ENCODE data around the gene PTMS. TPM values are rescaled to one million over a fixed set of nuclear protein-coding genes. Genes with fewer than 3 reads are reported as not detected.

The PTMS gene
- total and polyA plus RNA-seq, 2 of the 13 experiments (the other 11 are each of a cell fraction or from before 2014, with no cell fraction given) = 40.5 to 82.4 TPM

- TF ChIP-seq REL (CRISPR knock-in tag; conservative IDR thresholded peaks at IDR 0.05) = 0 out of 2 replicates have a peak, but pooled peaks have one; percentile 56
- no peak for TF ChIP-seq MAFK (conservative IDR thresholded peaks at IDR 0.05 in 1 of 2, IDR thresholded peaks at IDR 0.05 in 1 of 2; ENCODE audit: low read length in 2 of 2)
- TF ChIP-seq JUN (CRISPR knock-in tag; IDR thresholded peaks at IDR 0.05) = no peak
- TF ChIP-seq, protein P1, sequence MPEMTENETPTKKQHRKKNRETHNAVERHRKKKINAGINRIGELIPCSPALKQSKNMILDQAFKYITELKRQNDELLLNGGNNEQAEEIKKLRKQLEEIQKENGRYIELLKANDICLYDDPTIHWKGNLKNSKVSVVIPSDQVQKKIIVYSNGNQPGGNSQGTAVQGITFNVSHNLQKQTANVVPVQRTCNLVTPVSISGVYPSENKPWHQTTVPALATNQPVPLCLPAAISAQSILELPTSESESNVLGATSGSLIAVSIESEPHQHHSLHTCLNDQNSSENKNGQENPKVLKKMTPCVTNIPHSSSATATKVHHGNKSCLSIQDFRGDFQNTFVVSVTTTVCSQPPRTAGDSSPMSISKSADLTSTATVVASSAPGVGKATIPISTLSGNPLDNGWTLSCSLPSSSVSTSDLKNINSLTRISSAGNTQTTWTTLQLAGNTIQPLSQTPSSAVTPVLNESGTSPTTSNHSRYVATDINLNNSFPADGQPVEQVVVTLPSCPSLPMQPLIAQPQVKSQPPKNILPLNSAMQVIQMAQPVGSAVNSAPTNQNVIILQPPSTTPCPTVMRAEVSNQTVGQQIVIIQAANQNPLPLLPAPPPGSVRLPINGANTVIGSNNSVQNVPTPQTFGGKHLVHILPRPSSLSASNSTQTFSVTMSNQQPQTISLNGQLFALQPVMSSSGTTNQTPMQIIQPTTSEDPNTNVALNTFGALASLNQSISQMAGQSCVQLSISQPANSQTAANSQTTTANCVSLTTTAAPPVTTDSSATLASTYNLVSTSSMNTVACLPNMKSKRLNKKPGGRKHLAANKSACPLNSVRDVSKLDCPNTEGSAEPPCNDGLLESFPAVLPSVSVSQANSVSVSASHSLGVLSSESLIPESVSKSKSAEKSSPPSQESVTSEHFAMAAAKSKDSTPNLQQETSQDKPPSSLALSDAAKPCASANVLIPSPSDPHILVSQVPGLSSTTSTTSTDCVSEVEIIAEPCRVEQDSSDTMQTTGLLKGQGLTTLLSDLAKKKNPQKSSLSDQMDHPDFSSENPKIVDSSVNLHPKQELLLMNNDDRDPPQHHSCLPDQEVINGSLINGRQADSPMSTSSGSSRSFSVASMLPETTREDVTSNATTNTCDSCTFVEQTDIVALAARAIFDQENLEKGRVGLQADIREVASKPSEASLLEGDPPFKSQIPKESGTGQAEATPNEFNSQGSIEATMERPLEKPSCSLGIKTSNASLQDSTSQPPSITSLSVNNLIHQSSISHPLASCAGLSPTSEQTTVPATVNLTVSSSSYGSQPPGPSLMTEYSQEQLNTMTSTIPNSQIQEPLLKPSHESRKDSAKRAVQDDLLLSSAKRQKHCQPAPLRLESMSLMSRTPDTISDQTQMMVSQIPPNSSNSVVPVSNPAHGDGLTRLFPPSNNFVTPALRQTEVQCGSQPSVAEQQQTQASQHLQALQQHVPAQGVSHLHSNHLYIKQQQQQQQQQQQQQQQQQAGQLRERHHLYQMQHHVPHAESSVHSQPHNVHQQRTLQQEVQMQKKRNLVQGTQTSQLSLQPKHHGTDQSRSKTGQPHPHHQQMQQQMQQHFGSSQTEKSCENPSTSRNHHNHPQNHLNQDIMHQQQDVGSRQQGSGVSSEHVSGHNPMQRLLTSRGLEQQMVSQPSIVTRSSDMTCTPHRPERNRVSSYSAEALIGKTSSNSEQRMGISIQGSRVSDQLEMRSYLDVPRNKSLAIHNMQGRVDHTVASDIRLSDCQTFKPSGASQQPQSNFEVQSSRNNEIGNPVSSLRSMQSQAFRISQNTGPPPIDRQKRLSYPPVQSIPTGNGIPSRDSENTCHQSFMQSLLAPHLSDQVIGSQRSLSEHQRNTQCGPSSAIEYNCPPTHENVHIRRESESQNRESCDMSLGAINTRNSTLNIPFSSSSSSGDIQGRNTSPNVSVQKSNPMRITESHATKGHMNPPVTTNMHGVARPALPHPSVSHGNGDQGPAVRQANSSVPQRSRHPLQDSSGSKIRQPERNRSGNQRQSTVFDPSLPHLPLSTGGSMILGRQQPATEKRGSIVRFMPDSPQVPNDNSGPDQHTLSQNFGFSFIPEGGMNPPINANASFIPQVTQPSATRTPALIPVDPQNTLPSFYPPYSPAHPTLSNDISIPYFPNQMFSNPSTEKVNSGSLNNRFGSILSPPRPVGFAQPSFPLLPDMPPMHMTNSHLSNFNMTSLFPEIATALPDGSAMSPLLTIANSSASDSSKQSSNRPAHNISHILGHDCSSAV (CRISPR knock-in tag; IDR thresholded peaks at IDR 0.05; ENCODE audit: borderline replicate concordance) = no peak
- no peak for TF ChIP-seq ZNF329 (CRISPR knock-in tag; IDR thresholded peaks at IDR 0.05; ENCODE audit: low read depth)
- no peak for TF ChIP-seq ZNF781 (CRISPR knock-in tag; IDR thresholded peaks at IDR 0.05; ENCODE audit: borderline replicate concordance, not compliant biosample characterization)
- peak; percentile 65; the same call in 1 of the 2 replicates for TF ChIP-seq ZNF235 (CRISPR knock-in tag; IDR thresholded peaks at IDR 0.05; ENCODE audit: borderline replicate concordance)
- no peak for TF ChIP-seq MAF1 (CRISPR knock-in tag; IDR thresholded peaks at IDR 0.05; ENCODE audit: borderline replicate concordance)
- no peak for TF ChIP-seq ZSCAN31 (CRISPR knock-in tag; IDR thresholded peaks at IDR 0.05; ENCODE audit: low read depth)
- TF ChIP-seq MIER3 (CRISPR knock-in tag; IDR thresholded peaks at IDR 0.05; ENCODE audit: borderline replicate concordance) = 0 out of 2 replicates have a peak, but pooled peaks have one; percentile 17
- TF ChIP-seq ZNF30 (CRISPR knock-in tag; IDR thresholded peaks at IDR 0.05) = no peak
- TF ChIP-seq ZNF441 (CRISPR knock-in tag; IDR thresholded peaks at IDR 0.05; ENCODE audit: borderline replicate concordance) = 0 out of 2 replicates have a peak, but pooled peaks have one; percentile 62
- TF ChIP-seq ZNF44 (CRISPR knock-in tag; IDR thresholded peaks at IDR 0.05) = no peak
- no peak for TF ChIP-seq FOXO1 (CRISPR knock-in tag; IDR thresholded peaks at IDR 0.05)
- TF ChIP-seq ZSCAN9 (CRISPR knock-in tag; IDR thresholded peaks at IDR 0.05; ENCODE audit: borderline replicate concordance) = no peak; the same call in 1 of the 2 replicates
- TF ChIP-seq SKI (IDR thresholded peaks at IDR 0.05; ENCODE audit: partially characterized antibody) = no peak
- TF ChIP-seq, protein P2, sequence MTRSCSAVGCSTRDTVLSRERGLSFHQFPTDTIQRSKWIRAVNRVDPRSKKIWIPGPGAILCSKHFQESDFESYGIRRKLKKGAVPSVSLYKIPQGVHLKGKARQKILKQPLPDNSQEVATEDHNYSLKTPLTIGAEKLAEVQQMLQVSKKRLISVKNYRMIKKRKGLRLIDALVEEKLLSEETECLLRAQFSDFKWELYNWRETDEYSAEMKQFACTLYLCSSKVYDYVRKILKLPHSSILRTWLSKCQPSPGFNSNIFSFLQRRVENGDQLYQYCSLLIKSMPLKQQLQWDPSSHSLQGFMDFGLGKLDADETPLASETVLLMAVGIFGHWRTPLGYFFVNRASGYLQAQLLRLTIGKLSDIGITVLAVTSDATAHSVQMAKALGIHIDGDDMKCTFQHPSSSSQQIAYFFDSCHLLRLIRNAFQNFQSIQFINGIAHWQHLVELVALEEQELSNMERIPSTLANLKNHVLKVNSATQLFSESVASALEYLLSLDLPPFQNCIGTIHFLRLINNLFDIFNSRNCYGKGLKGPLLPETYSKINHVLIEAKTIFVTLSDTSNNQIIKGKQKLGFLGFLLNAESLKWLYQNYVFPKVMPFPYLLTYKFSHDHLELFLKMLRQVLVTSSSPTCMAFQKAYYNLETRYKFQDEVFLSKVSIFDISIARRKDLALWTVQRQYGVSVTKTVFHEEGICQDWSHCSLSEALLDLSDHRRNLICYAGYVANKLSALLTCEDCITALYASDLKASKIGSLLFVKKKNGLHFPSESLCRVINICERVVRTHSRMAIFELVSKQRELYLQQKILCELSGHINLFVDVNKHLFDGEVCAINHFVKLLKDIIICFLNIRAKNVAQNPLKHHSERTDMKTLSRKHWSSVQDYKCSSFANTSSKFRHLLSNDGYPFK (CRISPR knock-in tag; IDR thresholded peaks at IDR 0.05; ENCODE audit: borderline replicate concordance) = 0 out of 2 replicates have a peak, but pooled peaks have one; percentile 4
- no peak for TF ChIP-seq ZNF33B (CRISPR knock-in tag; IDR thresholded peaks at IDR 0.05)
Measured at GRCh38 chr12:6767353-6768319, 1.5 kb downstream of the PTMS start (continued).

Data from HepG2 (cell line).